ENCODE data around the gene AP3S2. TPM values are rescaled to one million over a fixed set of nuclear protein-coding genes. Genes with fewer than 3 reads are reported as not detected.

Gene AP3S2
- polyA plus RNA-seq, 1 experiment = 54.8 TPM

DNA sequence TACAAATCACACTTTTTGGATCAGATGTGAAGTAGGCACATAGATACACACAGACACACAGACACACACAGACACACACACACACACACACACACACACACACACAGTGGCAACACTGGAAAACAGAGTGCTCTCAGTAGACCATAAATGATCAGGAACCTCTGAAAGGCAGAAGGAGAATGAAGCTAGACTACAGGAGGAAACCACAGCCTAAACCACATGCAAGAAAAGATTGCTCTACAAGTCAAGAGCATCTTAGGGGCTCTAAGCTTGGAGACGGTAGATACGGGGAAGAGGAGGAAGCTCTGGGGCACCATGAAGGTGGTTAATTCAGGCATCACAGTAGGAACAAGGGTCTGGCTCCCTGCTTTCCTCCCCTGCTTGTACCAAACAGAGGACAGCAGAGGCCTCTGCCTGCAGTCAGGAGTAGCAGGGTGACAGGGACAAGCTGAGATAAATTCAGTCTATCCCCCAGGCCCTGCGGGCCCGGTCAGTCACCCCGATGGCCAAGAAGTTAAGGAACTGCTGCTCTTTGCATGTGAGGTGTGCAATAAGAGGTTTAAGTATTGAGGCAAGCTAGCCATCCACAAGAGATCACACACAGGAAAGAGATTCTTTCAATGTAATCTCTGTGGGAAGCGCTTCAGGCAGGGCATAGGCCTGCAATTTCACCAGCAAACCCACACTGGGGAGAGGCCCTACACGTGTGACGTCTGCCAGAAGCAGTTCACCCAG is 42.4 kb upstream of the AP3S2 start:
- H3K27me3 ChIP-seq (ENCODE audit: control insufficient read depth, insufficient read depth, low read length) = peaks cover 12% of the 10 kb centered on the region
- TF ChIP-seq, protein P1, sequence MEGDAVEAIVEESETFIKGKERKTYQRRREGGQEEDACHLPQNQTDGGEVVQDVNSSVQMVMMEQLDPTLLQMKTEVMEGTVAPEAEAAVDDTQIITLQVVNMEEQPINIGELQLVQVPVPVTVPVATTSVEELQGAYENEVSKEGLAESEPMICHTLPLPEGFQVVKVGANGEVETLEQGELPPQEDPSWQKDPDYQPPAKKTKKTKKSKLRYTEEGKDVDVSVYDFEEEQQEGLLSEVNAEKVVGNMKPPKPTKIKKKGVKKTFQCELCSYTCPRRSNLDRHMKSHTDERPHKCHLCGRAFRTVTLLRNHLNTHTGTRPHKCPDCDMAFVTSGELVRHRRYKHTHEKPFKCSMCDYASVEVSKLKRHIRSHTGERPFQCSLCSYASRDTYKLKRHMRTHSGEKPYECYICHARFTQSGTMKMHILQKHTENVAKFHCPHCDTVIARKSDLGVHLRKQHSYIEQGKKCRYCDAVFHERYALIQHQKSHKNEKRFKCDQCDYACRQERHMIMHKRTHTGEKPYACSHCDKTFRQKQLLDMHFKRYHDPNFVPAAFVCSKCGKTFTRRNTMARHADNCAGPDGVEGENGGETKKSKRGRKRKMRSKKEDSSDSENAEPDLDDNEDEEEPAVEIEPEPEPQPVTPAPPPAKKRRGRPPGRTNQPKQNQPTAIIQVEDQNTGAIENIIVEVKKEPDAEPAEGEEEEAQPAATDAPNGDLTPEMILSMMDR (IDR thresholded peaks at IDR 0.05; ENCODE audit: low read depth, low read length) = no peak
- CTCF ChIA-PET = no interaction called here
- no peaks in the 10 kb centered on the region for H3K9me3 ChIP-seq (ENCODE audit: control insufficient read depth, insufficient read depth, low read length)
- POLR2A ChIA-PET = no interaction called here
- no peak overlapping the region for H3K4me3 ChIP-seq (ENCODE audit: low read depth, low read length)
- H3K27ac ChIP-seq (ENCODE audit: low read depth, low read length) = no peak overlapping the region
- no peak for DNase-seq (ENCODE audit: low read depth, low spot score)

DNA sequence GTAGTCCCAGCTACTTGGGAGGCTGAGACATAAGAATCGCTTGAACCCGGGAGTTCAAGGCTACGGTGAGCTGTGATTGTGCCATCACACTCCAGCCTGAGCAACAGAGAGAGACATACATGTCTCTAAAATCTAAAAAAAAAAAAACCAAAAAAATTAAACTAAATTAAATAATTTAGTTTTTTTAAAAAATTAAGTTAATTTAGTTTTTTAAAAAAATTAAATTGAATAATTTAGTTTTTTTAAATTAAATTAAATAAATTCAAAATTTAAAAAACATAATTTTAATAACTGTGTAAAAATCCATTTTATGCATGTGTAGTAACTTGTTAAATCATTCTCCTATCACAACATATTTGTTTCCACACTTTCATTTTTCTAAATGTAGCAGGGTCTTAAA is 39.1 kb upstream of the AP3S2 start:
- TF ChIP-seq, protein P1 (IDR thresholded peaks at IDR 0.05; ENCODE audit: low read depth, low read length) = no peak
- Histone ChIP-seq H3K27me3 (ENCODE audit: control insufficient read depth, insufficient read depth, low read length) (peaks cover 10% of the 10 kb centered on the region), H3K27ac (ENCODE audit: low read depth, low read length) (no peak overlapping the region), H3K4me3 (ENCODE audit: low read depth, low read length) (no peak overlapping the region), H3K9me3 (ENCODE audit: control insufficient read depth, insufficient read depth, low read length) (no peaks in the 10 kb centered on the region)
- CTCF ChIA-PET = interaction anchor here (0.6 to 1.4 kb wide), 2 partner anchors 13 to 138 kb away, joined by 3 read pairs; no protein-coding TSS in a partner anchor
- POLR2A ChIA-PET = no interaction called here
- no peak for DNase-seq (ENCODE audit: low read depth, low spot score)

DNA sequence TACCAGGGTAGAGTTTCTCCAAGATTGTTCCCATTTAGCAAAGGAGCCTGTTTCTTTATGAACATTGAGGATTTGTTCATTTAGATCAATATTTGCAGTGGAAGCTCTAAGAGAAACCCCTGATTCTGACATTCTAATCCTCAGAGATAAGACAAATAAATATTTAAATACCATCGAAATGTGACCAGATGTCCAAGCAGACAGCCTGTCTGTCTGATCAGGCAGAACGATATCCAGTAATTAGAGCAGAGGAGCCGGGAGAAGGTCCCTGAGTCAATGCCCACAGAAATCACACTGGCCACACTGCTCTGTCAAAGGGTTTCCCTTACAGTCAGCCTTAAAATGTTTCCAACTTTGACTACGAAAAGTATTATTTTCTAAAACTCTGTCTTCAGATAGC is 34.6 kb upstream of the AP3S2 start:
- Histone ChIP-seq H3K27ac (ENCODE audit: low read depth, low read length) (no peak overlapping the region), H3K9me3 (ENCODE audit: control insufficient read depth, insufficient read depth, low read length) (no peaks in the 10 kb centered on the region), H3K27me3 (ENCODE audit: control insufficient read depth, insufficient read depth, low read length) (peaks cover 11% of the 10 kb centered on the region), H3K4me3 (ENCODE audit: low read depth, low read length) (no peak overlapping the region)
- ChIA-PET POLR2A (no interaction called here), CTCF (no interaction called here)
- TF ChIP-seq, protein P1 (IDR thresholded peaks at IDR 0.05; ENCODE audit: low read depth, low read length) = no peak
- no peak for DNase-seq (ENCODE audit: low read depth, low spot score)

DNA sequence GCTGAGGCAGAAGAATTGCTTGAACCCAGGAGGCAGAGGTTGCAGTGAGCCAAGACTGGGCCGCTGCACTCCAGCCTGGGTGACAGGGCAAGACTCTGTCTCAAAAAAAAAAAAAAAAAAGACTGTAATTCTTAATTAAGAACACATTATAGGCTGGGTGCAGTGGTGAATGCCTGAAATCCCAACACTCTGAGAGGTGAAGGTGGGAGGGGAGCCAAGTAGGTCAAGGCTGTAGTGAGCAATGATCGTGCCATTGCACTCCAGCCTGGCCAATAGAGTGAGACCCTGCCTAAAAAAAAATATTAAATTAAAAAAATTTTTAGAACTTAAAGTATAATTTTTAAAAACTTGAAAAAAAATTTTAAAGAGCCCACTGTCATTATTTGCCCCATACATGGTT is 32.4 kb upstream of the AP3S2 start:
- ChIA-PET POLR2A (no interaction called here), CTCF (no interaction called here)
- TF ChIP-seq, protein P1 (IDR thresholded peaks at IDR 0.05; ENCODE audit: low read depth, low read length) = no peak
- Histone ChIP-seq H3K4me3 (ENCODE audit: low read depth, low read length) (no peak overlapping the region), H3K9me3 (ENCODE audit: control insufficient read depth, insufficient read depth, low read length) (no peaks in the 10 kb centered on the region), H3K27me3 (ENCODE audit: control insufficient read depth, insufficient read depth, low read length) (peaks cover 3% of the 10 kb centered on the region), H3K27ac (ENCODE audit: low read depth, low read length) (no peak overlapping the region)
- no peak for DNase-seq (ENCODE audit: low read depth, low spot score)

DNA sequence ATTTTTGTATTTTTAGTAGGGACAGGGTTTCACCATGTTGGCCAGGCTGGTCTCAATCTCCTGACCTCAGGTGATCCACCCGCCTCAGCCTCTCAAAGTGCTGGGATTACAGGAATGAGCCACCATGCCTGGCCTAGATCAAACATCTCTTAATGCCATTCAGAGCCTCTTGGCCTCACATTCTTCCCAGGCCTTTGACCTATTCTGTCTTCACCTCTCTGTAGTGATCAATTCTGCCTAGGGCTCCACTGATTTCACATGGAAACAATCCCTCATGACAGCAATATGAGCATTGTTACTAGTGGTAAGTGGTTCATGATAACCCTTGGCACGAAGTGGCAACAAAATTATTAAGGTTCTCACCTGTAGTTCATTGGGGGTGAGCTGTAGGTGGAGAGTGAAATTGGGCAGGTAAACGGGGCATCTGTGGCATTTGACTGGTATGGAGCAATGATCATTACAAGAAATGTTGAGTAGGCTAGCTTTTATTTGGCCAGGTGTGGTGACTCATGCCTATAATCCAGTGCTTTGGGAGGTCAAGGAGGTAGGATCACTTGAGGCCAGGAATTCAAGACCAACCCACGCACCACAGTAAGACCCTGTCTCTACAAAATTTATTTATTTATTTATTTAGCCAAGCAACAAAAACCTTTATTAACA is 23.8 kb upstream of the AP3S2 start:
- ChIA-PET CTCF (interaction anchor here (0.6 to 0.7 kb wide), 3 partner anchors 154 to 195 kb away, joined by 3 to 4 read pairs (median 3); no protein-coding TSS in a partner anchor), POLR2A (no interaction called here)
- Histone ChIP-seq H3K27me3 (ENCODE audit: control insufficient read depth, insufficient read depth, low read length) (peaks cover 2% of the 10 kb centered on the region), H3K4me3 (ENCODE audit: low read depth, low read length) (no peak overlapping the region), H3K27ac (ENCODE audit: low read depth, low read length) (no peak overlapping the region), H3K9me3 (ENCODE audit: control insufficient read depth, insufficient read depth, low read length) (no peaks in the 10 kb centered on the region)
- TF ChIP-seq, protein P1 (IDR thresholded peaks at IDR 0.05; ENCODE audit: low read depth, low read length) = no peak
- DNase-seq (ENCODE audit: low read depth, low spot score) = no peak
